ENCODE data around the gene LEMD1.

LEMD1 gene

GRCh38 chr1:205339717-205340116 is 82.1 kb downstream of the LEMD1 start:
- peak; percentile 42 for DNase-seq (ENCODE audit: low read depth)
- no peak overlapping the region for H3K4me3 ChIP-seq (ENCODE audit: low read depth, low read length)
- no peak for TF ChIP-seq CTCF (conservative IDR thresholded peaks at IDR 0.05; ENCODE audit: low read depth, low read length)

DNA sequence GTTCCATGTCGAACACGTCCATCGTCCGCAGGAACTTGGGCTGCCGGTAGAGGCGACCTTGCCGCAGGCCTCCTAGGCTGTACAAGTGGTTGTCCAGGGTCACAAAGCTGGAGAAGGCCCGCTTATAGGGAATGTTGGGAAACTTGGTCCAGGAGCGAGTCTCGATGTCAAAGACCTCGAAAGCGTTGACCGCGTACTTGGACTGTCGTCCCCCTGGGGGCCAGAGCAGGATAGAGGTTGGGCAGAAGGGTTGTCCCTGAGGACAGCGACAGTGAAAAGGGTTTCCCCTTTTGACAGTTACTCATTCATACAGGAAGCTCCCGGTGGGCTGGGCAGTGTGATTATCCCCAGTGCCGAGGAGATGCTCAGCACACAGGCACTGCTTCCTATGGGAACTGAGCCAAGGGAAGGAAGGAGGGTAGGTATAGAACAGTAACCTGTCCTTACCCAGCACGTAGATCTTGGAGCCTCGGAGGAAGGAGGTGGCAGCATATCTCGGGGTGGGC is 82.6 kb downstream of the LEMD1 start:
- no peak overlapping the region for H3K4me3 ChIP-seq (ENCODE audit: low read depth, low read length)
- no peak for TF ChIP-seq CTCF (conservative IDR thresholded peaks at IDR 0.05; ENCODE audit: low read depth, low read length)

GRCh38 chr1:205338011-205338410 is 83.8 kb downstream of the LEMD1 start:
- TF ChIP-seq CTCF (conservative IDR thresholded peaks at IDR 0.05; ENCODE audit: low read depth, low read length): no peak
- no peak overlapping the region for H3K4me3 ChIP-seq (ENCODE audit: low read depth, low read length)
- DNase-seq (ENCODE audit: low read depth): no peak

More for the DNA sequence above, 82.6 kb downstream of the LEMD1 start:
- no peak for DNase-seq (ENCODE audit: low read depth)

- no peak for DNase-seq (ENCODE audit: low read depth)
- TF ChIP-seq CTCF (conservative IDR thresholded peaks at IDR 0.05; ENCODE audit: low read depth, low read length): no peak
- no peak overlapping the region for H3K4me3 ChIP-seq (ENCODE audit: low read depth, low read length)
These were observed 84.4 kb downstream of the LEMD1 start for GRCh38 chr1:205337481-205337880.

GRCh38 chr1:205335692-205336091 is 86.2 kb downstream of the LEMD1 start:
- peak; percentile 79 for DNase-seq (ENCODE audit: low read depth)
- TF ChIP-seq CTCF (conservative IDR thresholded peaks at IDR 0.05; ENCODE audit: low read depth, low read length): peak; percentile 99

DNA sequence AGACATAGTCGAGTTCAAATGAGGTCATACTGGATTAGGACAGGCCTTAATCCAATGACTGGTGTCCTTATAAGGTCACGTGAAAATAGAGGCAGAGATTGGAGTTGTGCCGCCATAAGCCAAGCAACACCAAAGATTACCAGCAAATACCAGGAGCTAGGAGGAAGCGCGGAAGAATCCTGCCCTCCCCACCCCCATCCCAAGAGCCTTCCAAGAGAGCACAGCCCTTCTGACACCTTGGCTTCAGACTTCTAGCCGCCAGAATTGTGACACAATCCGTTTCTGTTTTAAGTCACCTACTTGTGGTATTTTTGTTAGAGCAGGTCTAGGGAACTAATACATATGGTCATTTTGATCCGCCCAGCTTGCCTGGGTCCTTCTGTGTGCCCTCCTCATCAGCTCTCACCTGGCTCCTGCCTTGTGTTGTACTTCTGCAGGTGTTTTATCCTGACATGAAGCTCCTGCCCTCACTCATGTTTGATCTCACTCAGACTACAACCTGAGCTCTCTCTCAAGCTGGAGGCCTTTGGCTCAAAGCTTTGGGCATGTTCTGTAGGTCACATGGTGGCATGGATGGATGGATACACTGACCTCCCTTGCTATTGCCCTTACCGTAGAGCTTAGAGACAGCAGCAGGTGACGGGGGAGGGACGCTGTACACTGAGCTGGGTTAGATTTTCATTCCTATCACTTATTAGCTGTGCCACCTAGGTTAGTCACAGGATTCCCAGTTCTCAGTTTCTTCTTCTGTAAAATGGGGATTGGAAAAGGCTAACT is 89.7 kb downstream of the LEMD1 start:
- DNase-seq (ENCODE audit: low read depth): no peak
- no peak for TF ChIP-seq CTCF (conservative IDR thresholded peaks at IDR 0.05; ENCODE audit: low read depth, low read length)

More at GRCh38 chr1:205335692-205336091, 86.2 kb downstream of the LEMD1 start:
- H3K4me3 ChIP-seq (ENCODE audit: low read depth, low read length): no peak overlapping the region

More for the DNA sequence above, 89.7 kb downstream of the LEMD1 start:
- no peak overlapping the region for H3K4me3 ChIP-seq (ENCODE audit: low read depth, low read length)

Data from choroid plexus epithelial cell (primary cell).